HG02588 (cell line): ENCODE measurements around the gene DBP.
"Not testable (repeated sequence)": the region's sequence is repeated elsewhere in the genome, so short reads cannot be mapped to it uniquely, and the experiment has no call there.

Source experiments
- ATAC-seq: cut with Tn5 transposase; IDR thresholded peaks from one replicate; pipeline ENCODE4 v1.9.1; 2021; ENCODE audit warnings: mild to moderate bottlenecking, moderate library complexity; ENCODE audit not compliant: unreplicated experiment

DBP gene, protein sequence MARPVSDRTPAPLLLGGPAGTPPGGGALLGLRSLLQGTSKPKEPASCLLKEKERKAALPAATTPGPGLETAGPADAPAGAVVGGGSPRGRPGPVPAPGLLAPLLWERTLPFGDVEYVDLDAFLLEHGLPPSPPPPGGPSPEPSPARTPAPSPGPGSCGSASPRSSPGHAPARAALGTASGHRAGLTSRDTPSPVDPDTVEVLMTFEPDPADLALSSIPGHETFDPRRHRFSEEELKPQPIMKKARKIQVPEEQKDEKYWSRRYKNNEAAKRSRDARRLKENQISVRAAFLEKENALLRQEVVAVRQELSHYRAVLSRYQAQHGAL

DNA sequence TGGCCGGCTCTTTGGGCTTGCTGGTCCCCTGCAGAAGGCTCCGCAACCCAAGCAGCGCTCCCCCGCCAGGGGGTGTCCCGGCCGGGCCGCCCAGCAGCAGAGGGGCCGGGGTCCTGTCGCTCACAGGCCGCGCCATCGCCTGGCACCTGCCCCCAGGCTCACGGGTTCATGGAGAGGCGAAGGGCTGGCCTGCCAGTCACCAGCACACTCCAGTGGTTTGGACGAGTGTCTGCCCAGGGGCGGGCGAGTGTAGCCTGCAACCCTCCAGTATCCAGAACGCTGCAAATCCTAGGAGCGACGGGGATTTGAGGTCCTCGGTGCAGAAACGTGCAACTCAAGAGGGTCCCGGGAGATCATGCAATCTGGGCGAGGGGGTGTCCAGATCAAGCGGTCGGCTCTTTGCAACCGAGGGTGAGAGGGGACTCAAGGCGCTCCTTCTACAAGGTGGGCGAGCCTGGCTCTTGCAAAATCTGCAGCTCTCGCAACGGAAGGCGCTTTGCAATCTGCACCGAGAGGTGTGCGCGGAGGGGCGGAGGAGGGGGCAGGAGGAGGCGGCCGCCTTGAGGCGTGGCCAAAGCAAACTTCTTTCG, at the start of gene DBP:
TSS of gene DBP (minus strand) at position 521 of the 590 bp plus-strand sequence. CDS start at position 136, 385 bp downstream.
- ATAC-seq, result no peak

DNA sequence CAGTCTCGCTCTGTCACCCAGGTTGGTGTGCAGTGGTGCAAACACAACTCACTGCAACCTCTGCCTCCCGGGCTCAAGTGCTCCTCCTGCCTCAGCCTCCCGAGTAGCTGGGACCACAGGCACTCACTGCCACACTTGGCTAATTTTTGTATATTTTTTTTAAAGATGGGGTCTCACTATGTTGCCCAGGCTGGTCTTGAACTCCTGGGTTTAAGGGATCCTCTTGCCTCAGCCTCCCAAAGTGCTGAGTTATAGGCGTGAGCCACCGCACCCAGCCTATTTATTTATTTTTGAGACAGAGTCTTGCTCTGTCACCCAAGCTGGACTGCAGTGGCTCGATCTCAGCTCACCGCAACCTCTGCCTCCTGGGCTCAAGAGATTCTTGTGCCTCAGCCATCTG, 49.5 kb upstream of the DBP start:
- not testable (repeated sequence) for ATAC-seq

DNA sequence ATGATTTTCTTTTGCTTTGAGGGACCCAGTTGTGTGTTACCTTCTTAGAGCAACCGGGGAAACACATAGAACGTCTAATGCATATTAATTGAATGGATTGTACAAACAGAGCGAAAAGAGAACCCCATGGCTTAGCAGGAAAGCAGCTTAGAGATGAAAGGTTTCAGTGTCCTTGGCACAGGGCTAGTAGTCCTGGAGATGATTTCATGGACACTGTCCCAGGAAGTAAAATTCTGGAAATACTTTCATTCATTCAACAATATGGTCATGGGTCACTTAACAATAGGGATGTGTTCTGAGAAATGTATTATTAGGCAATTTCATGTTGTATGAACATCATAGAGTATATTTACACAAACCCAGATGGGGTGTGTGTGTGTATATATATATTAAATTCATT, 48.9 kb upstream of the DBP start:
- ATAC-seq, result no peak

DNA sequence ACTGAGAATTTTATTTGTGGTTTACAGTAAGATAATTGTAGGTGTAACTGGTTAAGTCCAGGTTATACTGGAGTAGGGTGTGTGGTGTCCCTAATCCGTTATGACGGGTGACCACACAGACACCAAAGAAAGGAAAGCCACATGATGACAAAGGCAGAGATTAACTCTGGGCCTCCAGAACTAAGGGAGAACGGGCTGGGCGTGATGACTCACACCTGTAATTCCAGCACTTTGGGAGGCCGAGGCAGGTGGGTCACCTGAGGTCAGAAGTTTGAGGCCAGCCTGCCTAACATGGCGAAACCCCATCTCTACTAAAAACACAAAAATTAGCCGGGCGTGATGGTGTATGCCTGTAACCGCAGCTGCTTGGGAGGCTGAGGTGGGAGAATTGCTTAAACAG, 48.4 kb upstream of the DBP start:
- ATAC-seq, result no peak

DNA sequence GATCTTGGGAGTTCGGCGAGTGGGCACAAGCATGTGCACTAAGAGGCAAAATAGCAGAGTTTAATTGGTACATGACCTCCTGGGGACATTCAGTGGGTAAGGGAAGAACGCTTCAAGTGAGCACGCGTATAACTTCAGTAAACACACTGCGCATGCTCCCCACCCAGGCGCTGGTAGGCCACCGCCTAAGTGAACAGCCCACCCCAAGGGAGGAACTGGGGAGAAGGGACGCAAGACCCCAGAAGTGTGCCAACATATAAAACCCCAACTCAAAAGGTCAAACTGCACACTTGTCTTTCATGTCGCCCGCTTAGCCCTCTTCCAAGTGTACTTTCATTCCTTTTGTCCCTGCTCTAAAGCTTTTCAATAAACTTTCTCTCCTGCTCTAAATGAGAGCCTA, 46.2 kb upstream of the DBP start:
- no peak for ATAC-seq

DNA sequence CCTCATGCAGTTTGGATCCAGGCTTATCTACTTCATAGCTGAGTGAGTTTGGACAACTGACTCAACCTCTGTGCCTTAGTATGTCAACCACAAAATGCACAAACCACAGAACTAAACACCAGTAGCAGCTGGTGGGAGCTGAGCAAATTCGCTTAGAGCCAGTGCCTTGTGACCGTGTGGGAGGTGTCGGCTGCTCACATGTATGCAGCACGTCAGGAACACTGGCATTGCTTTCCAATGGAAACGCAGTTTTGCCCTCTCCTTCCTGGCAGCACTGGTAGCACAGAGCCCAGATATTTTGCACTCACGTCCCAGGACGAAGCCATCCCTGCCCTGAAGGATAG, 43.9 kb upstream of the DBP start:
- ATAC-seq, result no peak

DNA sequence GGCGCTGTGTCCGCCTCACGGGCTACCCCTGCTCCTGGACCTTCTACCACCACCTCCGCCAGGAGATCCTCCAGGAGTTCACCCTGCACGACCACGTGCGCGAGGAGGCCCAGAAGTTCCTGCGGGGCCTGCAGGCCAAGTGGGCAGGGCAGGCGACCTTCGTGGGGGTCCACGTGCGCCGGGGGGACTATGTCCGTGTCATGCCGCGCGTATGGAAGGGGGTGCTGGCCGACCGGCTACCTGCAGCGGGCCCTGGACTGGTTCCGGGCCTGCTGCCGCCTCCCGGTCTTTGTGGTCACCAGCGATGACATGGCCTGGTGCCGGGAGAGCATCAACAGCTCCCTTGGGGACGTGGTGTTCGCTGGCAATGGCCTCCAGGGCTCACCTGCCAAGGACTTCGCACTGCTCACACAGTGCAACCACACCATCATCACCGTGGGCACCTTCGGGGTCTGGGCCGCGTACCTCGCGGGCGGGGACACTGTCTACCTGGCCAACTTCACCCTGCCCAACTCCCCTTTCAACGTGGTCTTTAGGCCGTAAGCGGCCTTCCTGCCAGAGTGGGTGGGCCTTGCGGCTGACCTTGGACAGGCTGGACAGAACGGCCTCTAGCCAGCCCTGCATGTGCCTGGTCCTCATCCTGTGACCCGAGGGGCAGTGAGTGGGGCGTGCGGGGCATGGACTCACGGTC, 43.4 kb upstream of the DBP start:
- ATAC-seq, result no peak

DNA sequence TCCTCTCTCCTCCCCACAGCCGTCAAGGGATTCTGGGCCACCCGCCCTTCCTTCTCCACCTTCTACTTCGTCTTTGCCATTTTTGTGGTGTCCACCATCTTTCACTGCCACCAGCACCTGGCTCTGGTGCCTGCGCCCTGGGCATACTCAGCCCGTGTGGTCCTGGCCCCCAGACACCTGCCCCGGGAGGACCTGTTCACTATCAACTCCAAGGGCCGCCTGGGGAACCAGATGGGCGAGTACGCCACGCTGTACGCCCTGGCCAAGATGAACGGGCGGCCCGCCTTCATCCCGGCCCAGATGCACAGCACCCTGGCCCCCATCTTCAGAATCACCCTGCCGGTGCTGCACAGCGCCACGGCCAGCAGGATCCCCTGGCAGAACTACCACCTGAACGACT, 42.8 kb upstream of the DBP start:
- ATAC-seq, result not testable (repeated sequence)

DNA sequence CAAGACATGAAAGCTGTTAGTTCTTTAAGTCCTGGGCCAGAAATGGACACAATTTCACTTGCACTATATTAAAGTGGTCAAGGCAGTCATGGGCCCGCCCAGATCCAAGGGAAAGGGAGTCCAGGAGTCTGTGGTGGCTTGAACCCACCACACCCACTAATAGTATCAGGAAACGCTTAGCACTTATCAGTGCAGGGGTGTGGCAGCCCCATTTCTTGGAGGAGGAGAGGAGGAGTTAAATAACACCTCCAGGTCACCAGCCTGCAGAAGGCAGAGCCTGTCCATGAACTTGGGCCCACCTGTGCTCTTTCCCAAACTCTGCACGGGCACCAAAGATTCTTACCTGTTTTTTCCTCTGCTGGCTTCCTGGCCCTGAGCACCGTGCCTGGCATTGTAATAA, 41.0 kb upstream of the DBP start:
- ATAC-seq, result no peak

DNA sequence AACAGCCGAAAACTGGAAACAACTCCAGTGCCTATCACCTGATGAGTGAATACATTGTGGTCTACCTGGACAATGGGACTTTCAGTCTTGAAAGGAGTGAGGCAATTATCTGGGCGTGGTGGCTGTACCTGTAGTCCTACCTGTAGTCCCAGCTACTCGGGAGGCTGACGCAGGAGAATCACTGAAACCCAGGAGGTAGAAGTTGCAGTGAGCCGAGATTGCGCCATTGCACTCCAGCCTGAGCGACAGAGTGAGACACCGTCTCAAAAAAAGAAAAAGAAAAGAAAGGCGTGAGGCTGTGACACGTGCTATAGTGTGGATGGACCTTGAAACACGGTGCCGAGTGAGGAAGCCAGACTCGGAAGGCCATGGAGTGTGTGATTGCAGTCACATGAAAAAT, 39.7 kb upstream of the DBP start:
- no peak for ATAC-seq

DNA sequence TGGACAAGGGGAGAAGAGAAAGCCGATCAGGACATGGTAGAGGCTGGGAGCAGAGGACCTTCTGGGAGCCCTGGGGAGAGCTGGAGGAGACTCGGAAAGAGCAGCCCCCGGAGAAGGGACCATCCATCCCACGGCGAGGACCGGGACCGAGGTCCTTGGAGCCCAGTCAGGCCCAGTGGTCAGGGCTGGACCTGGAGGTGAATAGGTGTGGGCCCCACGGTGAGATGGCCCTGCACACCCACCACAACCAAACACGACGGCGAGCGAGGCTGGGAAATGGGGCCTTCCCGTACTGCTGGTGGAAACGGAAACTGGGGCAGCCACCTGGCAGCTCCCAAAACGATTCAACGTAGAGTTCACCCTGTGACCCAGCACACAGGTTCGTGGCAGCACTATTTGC, 39.3 kb upstream of the DBP start:
- no peak for ATAC-seq

DNA sequence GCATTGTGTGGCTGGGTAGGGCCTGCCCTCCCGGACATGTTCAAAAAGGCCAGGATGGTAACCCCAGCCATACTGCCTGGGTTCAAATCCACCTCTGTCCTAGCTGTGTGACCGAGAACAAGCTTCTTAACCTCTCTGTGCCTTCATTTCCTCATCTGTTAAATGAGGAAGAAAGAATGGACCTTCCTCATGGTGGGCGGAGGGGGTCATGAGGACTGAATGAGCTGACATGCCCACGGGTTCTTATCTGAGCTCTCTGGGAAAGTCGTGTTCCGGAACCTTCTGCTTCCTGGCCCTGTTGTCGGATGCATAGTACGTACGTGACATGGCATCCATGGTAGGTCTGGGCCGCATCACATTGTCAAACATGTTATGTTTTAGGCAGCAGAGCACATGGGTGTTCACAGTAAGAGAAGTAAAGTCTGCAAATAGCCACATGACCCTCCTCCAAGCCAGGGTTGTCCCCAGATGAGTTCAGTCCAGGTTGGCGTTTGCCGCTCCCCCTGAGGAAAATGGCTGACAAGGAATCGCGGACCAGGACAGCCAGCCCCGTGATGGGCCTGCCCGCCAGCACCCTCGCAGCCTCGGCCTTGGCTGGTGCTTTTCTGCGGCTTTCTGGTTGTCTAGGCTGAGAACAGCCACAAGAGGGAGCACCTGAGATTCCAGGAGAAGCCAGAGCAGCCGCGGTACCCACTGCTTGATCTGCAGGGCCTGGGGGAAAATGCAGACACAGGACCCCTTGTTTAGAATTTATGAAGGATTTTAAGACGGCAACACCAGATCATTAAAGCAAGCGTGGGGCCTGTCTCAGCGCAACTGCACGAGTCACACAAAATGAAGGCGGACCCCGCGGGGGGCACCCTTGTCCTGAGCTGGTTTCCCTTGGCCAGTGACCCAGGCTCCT, 38.0 kb upstream of the DBP start:
- ATAC-seq, result no peak

DNA sequence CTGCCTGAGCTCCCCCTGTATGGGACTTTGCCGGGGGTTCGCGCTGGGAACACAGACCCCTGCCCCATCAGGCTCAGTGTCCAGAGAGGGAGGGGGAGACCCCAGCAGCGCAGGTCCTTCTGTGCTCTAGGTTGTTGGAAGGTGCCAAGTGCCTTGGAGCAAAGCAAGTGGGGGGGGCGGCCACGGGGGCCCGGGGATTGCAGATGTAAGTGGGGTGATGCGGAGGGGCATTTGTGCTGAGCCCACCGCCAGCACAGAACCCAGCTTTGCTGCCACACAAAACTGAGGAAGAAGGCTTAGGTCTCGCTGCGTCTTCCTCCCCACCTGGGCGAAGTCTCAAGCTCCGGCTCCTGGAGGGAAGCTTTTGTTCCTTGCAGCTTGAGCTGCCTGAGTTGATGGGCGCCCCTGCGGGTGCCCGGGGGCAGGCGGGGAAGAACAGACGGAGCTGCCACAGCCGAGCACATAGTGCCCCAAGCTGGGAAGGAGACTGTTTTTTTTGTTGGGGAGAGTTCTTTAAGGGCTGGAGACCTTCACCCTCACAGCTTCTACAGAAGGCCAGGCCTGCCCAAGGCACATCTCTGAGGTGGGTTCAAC, 37.1 kb upstream of the DBP start:
- no peak for ATAC-seq

DNA sequence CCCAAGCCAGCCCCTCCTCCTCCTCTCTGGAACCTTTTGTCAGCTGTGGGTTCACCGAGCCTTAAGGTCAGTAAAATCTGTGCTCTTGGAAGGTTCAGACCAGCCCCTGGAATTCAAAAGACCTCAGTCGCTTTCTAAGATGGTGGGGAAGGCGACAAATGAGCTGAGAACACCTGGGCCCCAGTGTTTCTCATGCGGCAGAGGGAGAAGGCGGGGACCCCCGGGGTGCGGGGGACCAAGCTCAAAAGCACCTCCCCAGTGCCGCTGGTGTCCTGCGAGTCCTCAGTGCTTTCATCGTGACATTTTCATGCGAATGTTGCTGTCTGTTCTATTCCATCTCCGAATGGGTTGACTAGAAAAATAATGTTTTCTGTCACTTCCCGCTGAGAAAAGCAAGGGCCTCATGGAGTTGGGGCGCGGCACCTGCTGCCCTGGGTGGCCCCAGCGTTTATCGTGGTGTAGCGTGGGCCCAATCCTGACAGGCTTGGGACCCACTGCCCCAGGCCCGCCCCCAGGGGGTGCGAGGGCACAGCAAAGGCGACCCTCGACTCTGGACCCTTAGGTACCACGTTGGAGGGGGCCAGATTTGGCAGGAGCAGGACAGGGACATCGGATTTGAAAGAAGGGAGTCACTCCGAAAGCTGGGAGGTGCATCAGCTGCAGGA, 36.4 kb upstream of the DBP start:
- no peak for ATAC-seq

DNA sequence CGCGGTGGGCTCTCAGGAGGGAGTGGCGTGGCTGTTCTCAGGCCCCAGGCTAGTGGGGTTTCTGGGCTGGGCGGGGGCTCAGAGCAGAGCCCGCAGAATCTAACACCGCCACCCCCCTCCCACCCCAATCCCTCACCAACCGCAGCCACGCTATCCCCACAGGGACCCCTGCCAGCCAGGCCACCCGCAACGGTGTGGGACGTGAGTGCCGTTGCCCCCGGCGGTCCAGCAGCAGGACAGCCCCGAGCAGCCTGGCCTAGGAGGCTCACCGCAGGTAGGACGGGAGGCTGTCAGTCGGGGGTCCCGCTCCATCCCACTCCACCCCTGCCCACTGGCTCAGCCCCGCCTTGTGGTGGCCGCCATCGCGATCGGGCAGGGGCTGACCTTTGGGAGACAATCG, 35.8 kb upstream of the DBP start, which contains the start of gene NTN5:
TSS of gene NTN5 (minus strand) at position 24 of the 400 bp plus-strand sequence. CDS start 2,031 bp downstream, outside the sequence.
- ATAC-seq, result no peak

DNA sequence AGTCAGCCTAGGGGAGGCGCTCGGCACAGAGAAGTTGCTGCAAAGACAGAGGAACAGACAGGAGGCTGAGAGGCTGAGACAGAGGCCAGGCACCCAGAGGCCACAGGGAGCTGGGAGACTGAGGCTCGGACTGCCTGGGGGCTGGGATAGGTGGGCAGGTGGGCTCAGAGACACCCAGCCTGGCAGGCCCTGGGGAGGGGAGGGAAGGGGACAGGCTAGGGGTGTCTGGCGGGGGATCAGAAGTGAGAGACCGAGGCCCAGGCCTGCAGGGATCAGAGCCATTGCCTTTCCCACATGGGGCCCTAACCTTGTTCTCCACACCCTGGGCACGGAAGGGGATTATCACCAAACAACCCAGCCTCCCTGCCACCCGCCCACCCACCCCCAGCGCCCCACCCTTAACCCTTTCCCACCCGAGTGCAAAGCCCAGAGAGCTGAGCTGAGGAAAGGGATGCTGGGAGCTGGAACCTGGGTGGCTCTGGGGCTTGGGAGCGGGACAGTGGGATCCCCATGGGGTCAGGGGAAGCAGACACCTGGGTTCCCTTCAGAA, 34.3 kb upstream of the DBP start:
- ATAC-seq, result no peak

DNA sequence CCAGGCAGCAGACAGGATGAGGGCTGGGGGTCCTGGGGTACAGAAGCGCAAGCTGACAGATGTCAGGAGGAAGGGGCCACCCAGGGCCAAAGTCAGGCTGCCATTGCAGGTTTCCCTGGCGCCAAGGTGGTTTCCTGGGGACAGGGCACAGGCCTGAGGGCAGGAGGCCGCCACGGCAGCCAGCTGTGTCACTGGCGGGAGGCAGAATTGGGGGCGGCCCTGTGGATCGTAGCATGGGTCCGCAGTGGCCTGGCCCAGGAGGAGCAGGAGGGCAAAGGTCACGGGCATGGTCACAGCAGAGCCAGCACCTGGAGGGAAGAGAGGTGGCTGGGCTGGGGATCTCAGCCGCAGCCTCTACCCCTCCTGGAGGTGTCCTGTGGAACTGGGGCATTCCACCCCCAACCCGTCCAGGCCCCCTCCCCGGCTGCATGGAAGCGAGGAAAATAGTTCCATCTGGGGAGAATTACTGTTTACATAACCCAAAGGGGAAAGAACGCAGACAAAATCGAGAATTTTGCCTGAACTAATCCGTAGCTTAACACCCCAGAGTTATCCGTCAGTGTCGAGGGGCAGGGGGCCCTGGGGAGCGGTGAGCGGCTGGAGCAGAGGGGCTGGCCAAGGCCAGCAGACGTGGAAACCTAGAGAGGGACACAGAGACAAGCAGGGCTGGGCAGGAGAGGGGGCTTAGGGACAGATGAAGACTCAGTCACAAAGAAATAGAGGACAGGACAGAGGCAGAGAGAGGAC, 33.7 kb upstream of the DBP start:
- no peak for ATAC-seq

DNA sequence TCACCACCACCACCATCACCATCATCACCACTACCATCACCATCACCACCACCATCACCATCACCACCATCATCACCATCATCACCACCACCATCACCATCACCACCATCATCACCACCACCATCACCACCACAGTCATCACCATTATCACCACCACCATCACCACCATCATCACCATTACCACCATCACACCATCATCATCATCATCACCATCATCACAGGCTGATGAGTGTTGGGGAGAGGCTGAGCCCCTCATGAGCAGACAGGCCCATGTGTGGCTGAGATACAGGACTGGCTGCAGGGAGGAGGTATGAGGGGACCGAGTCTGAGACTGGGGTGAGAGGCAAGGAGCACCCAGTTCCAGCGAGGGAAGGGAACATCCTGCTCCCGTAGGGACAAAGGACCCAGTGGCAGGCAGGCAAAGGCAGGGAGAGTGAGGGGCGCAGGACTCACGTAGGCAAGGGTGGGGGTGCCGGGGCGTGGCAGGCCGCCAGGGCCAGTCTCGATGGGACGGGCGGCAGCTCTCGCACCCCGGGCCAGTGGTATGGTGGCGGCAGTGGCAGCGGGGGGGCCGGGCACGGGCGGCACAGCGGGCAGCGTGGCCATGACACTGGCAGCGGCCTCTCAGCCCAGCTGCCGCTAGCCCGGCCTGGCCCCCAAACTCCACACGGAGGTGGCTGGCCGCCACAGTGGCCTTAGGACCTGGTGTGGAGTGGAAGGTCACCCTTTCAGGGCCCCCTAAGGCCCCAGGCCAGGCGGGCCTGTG, 32.9 kb upstream of the DBP start:
- ATAC-seq, result no peak

DNA sequence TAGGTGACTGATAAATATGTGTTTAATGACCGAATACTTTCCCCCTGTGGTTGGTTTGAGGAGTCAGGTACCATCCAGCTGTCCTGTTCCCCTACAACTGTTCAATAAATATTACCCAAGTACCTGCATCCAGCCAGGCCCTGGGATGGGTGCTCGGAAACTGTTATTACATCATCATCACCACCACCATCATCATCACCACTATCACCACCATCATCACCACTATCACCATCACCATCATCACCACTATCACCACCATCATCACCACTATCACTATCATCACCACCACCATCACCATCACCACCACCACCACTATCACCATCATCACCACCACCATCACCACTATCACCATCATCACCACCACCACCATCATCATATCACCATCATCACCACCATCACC, 31.6 kb upstream of the DBP start:
- no peak for ATAC-seq
